ENCODE data around the gene DBF4B.
"Not testable (repeated sequence)": the region's sequence is repeated elsewhere in the genome, so short reads cannot be mapped to it uniquely, and the experiment has no call there.

The DBF4B gene, protein sequence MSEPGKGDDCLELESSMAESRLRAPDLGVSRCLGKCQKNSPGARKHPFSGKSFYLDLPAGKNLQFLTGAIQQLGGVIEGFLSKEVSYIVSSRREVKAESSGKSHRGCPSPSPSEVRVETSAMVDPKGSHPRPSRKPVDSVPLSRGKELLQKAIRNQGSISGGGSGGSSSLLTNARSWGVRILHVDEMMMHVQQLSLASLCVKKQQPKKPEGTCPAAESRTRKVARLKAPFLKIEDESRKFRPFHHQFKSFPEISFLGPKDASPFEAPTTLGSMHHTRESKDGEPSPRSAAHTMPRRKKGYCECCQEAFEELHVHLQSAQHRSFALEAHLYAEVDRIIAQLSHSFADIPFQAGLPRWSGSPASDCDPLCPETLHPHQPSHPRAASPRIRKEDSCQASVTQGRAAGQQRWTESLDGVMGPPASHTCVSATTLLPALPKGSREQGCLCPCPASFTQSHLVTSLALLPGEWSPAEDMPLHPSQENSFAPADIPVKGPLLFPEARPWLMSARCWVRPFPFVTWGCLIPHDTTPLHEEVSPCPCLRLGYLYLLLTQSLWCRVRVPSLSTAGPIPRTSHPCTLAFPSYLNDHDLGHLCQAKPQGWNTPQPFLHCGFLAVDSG

DNA sequence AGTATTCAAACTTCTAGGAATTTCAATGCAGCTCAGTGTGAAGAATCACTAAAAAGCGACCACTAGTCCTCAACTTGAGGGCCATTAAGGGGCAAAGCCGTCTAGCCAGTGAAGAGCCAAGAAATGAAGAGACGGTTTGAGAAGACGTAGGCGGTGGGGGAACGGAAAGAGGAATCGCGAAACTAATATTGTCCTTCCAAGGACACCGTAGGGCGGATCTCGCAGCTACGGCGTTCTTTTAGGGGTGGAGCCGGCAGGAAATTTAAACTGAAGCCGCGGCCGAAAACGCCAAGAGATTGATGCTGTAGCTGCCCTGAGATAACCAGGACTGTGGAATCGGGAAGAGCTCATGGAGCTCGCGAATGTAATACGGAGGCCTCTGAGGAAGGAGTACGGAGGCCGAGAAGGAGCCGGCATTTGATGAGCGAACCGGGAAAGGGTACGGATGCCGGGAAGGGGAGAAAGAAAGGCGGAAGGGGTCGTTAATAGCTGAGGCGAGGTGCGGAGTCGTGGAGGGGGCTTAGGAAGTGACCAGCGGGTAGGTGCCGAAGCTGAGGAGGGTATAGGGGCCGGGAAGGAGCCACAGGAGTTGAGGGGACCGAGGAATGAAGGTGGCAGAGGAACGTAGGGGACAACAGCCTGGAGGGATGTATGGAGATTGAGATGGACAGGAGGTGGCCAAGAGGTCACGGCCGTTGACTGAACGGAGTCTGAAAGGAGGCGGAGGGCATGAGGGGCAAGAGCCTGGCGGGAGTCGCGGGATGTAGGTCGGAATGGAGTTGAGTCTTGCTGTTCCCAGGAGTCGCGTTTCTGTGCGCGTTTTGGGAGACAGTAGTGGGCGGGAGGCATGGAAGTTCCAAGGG, at the start of gene DBF4B:
DBF4B (plus strand) TSS at position 265 of the 863 bp plus-strand sequence; CDS start at position 421, 156 bp downstream.
- peak; percentile 98 for DNase-seq (ENCODE audit: low spot score)

DNA sequence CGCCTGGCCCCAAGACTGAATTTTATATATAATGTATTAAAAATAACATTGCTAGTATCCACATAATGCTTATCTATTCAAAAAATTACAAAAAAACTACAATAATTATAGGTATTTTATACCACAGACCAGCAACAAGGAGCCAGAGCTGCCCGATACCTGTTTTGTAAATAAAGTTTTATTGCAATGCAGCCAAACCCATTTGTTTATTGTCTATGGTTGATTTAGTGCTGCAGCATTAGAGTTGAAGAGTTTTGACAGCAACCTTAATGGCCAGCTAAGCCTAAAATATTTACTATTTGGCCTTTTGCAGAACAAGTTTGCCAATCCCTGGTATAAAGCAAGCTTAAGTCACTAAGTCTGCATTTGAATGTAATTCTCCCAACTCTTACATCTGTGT, 46.6 kb upstream of the DBF4B start:
- no peak for DNase-seq (ENCODE audit: low spot score)

- no peak for DNase-seq (ENCODE audit: low spot score)
These were observed 45.4 kb upstream of the DBF4B start for GRCh38 chr17:44663095-44663494.

- no peak for DNase-seq (ENCODE audit: low spot score)
These were observed 43.6 kb upstream of the DBF4B start for GRCh38 chr17:44664867-44665266.

DNA sequence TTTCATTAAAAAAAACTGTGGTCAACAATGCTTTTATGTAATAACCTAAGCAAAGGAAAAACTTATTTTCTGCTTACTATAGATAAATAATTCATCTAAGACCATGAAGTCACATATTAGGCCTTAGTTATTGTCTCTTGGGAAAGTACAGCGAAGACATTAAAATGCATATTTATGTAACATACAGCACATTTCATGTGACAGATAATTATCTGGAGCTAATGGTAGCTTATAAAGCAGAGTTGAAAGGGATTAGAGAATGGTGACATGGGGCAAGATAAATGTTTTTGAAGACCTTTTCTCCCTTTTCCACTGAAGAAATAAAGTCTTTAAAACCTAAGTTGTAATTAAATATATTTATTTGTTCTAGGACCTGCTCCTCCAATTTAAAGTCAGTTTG, 42.5 kb upstream of the DBF4B start:
- DNase-seq (ENCODE audit: low spot score), result no peak

- no peak for DNase-seq (ENCODE audit: low spot score)
These were observed 35.9 kb upstream of the DBF4B start for GRCh38 chr17:44672479-44673093.

DNA sequence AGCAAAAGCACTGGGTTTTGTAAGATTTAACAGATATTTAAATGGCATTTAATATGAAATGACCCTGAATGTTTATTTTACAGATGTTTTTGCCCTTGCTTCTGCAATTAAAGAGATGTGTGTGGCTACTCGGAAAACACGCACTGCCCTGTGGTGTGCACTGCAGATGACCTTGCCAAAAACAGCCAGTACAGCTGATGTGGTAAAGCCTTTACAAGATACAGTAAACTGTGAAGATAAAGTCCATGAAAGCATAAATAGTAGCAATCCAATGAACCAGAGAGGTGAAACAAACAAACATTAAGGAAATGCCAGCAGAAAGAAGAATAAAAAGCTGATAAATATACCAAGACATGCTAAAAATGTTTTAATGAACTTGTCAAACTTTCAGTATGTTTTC, 34.6 kb upstream of the DBF4B start:
- no peak for DNase-seq (ENCODE audit: low spot score)

GRCh38 chr17:44677136-44677535, 31.3 kb upstream of the DBF4B start:
- no peak for DNase-seq (ENCODE audit: low spot score)

DNA sequence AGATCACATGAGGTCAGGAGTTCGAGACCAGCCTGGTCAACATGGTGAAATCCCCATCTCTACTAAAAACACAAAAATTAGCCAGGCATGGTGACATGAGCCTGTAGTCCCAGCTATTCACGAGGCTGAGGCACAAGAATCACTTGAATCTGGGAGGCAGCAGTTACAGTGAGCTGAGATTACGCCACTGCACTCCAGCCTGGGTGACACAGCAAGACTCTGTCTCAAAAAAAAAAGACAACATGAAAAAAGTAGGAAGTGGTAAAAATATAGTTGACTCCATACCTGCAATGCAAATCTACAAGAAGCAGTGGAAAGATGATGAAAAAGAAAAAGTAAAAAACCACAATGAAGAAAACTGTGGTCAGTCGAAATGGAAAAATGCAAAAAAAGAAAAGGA, 25.2 kb upstream of the DBF4B start:
- not testable (repeated sequence) for DNase-seq (ENCODE audit: low spot score)

- DNase-seq (ENCODE audit: low spot score), result no peak
These were observed 20.7 kb upstream of the DBF4B start for GRCh38 chr17:44687756-44688155.

- DNase-seq (ENCODE audit: low spot score), result no peak
These were observed 20.3 kb upstream of the DBF4B start for GRCh38 chr17:44688200-44688599.

DNA sequence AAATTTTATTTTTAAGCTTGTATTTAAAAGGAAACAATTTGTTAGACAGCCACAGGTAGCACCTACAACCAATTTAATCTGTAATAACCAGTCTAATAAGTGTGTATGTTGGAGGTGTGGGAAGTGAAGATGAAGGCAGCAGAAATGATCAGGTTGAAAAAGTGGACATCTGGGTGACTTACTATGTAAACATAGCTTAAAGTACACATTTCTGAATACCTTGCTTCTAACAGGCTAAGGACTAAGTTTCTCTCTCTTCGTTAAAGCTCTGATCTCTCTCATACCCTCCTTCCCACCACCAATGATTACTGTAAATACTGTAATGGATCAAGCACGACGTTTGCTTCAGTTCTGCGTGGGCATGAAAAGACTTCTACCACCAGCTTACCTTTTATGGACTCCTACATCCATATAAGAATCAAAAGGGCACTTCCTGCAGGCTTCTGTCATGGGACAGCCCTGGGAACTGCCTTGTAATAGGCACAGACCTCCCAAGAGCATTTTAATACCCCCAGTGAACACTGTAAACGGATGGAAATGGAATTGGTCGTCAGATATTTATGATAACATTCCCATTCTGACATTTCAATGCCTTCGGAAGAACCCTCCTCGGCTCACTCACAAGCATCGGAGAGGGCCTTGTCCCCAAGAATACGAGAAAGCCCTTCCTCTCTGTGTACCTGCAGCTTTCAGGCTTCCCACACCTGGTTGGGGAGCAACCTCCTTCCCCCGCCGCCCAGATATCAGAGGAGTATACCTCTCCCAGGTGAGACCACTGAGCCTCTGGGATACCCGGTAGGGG, 19.6 kb upstream of the DBF4B start:
- DNase-seq (ENCODE audit: low spot score), result peak; percentile 10

DNA sequence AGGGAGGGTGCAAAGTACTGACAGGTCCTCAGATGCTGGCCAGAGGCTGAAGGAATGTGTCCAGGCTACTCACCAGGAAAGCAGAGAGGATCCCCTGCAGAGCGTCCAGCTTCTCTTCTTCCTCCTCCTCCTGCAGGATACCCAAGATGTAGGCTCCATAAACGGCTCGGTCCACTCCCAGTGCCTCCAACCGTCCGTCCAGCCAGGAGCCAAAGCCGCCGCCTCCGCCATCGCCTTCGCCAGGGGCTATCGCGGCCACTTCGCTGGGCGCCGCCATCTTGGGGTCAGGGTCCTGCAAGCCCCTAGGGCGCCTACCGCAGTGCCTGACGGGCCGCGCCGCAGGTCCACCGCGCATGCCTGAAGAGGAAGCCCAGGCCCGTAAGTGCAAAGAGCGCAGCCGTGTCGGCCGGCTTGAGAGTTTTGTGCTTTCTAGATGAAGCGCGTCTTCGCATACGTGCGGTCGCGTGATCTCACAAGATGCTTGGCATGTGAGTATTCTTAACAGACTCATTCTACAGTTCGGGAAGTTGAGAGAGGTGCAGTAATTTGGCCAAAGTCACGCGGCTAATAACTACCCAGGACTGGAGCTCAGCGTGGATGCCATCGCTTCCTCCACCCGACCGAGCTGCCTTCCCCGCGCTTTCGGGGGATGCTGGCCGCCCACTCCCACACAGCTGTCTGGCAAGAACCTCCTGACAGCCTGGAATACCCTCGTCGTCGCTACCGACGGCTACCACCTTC, 18.8 kb upstream of the DBF4B start, which contains the start of gene CCDC43:
CCDC43 (minus strand) TSS at position 300 of the 741 bp plus-strand sequence; CDS start at position 277, 23 bp downstream.
- DNase-seq (ENCODE audit: low spot score), result peak; percentile 97

- DNase-seq (ENCODE audit: low spot score), result not testable (repeated sequence)
These were observed 17.6 kb upstream of the DBF4B start for GRCh38 chr17:44690746-44691306.

GRCh38 chr17:44693609-44694008, 14.9 kb upstream of the DBF4B start:
- DNase-seq (ENCODE audit: low spot score), result no peak

GRCh38 chr17:44700288-44700687, 8.2 kb upstream of the DBF4B start:
- not testable (repeated sequence) for DNase-seq (ENCODE audit: low spot score)

DNA sequence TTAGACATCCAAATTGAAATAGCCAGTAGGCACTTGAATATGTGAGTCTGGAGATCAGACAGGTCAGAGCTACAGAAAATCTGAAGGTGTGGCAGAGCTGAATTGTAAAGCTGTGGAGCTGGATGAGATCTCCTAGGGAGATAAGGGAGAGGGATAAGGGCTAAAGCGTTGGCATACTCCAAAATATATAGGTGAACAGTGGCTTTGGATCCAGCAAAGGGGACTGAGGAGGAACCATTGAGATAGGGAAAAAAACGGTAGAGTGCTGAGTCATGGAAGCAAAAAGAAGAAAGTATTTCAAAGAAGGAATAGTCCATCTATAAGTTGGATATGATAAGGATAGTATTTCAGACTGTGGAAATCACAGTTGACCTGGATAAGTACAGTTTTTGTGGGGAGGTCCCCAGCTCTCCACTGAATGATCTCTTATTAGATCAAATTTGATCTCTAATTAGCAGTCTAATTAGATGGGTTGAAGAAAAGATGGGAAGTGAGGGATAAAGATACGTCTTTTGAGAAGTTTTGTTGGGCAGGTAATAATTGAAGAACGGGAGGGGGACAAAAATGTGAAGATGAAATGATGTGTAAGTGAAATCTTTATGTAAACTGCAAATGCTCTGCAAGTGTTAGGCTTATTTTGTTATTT, 587 bp upstream of the DBF4B start:
- DNase-seq (ENCODE audit: low spot score), result no peak

GRCh38 chr17:44719444-44719843, 11.0 kb downstream of the DBF4B start:
- DNase-seq (ENCODE audit: low spot score), result no peak

- no peak for DNase-seq (ENCODE audit: low spot score)
These were observed 13.8 kb downstream of the DBF4B start for GRCh38 chr17:44722254-44722653.

DNA sequence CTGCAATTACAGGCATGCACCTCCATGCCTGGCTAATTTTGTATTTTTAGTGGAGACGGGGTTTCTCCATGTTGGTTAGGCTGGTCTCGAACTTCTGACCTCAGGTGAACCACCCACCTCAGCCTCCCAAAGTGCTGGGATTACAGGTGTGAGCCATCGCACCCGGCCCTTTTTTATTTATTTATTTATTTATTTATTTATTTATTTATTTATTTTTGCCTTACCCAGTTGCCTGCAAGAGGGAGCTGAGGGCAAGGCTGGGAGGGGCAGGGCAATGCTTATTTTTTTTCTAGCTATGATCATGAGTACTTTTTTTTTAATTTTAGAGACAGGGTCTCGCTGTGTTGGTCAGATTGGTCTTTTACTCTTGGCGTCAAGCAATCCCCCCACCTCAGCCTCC, 17.7 kb downstream of the DBF4B start:
- not testable (repeated sequence) for DNase-seq (ENCODE audit: low spot score)
